KOPT-K1 (cell line): ENCODE measurements around the gene MKI67.
"Not testable (repeated sequence)": the region's sequence is repeated elsewhere in the genome, so short reads cannot be mapped to it uniquely, and the experiment has no call there.

Experiments used
- H3K27ac ChIP-seq: fragments of 200-600 bp; sonication (generic); 2 replicates; pipeline ENCODE4 v1.5.1; 2016; ENCODE audit warnings: antibody characterized with exemption, mild to moderate bottlenecking, low read depth, low read length; ENCODE audit not compliant: poor library complexity, severe bottlenecking
- H3K36me3 ChIP-seq: fragments of 200-600 bp; sonication (generic); 2 replicates; pipeline ENCODE4 v1.5.1; 2017; ENCODE audit warnings: antibody characterized with exemption, mild to moderate bottlenecking, low read length, moderate library complexity; ENCODE audit not compliant: insufficient read depth
- H3K9me3 ChIP-seq: fragments of 200-600 bp; sonication (generic); 2 replicates; pipeline ENCODE4 v1.5.1; 2017; ENCODE audit warnings: antibody characterized with exemption, low read length, mild to moderate bottlenecking; ENCODE audit not compliant: insufficient read depth, poor library complexity, severe bottlenecking

MKI67 gene

GRCh38 chr10:128125944-128126764 is at the start of gene MKI67:
Gene MKI67, minus strand, starts transcription at chr10:128126423. Its CDS starts 756 bp downstream, at chr10:128125667.
- H3K9me3 ChIP-seq = no peaks in the 10 kb centered on the region
- H3K27ac ChIP-seq = peak within 1 kb of the TSS; percentile 99
- H3K36me3 ChIP-seq = peaks cover 39% of the 10 kb centered on the region

GRCh38 chr10:128174581-128175559 is 48.6 kb upstream of the MKI67 start:
- no peaks in the 10 kb centered on the region for H3K36me3 ChIP-seq
- H3K27ac ChIP-seq = no peak overlapping the region
- peaks cover 24% of the 10 kb centered on the region for H3K9me3 ChIP-seq

- H3K9me3 ChIP-seq = peaks cover 24% of the 10 kb centered on the region
Observed at GRCh38 chr10:128173386-128173785, 47.2 kb upstream of the MKI67 start.

GRCh38 chr10:128172756-128173155 is 46.5 kb upstream of the MKI67 start:
- H3K27ac ChIP-seq = no peak overlapping the region

More at GRCh38 chr10:128173386-128173785, 47.2 kb upstream of the MKI67 start:
- no peaks in the 10 kb centered on the region for H3K36me3 ChIP-seq
- no peak overlapping the region for H3K27ac ChIP-seq

GRCh38 chr10:128169811-128170379 is 43.7 kb upstream of the MKI67 start:
- peaks cover 21% of the 10 kb centered on the region for H3K9me3 ChIP-seq
- H3K27ac ChIP-seq = no peak overlapping the region
- no peaks in the 10 kb centered on the region for H3K36me3 ChIP-seq

More at GRCh38 chr10:128172756-128173155, 46.5 kb upstream of the MKI67 start:
- H3K36me3 ChIP-seq = no peaks in the 10 kb centered on the region
- H3K9me3 ChIP-seq = peaks cover 24% of the 10 kb centered on the region

- no peaks in the 10 kb centered on the region for H3K36me3 ChIP-seq
- no peak overlapping the region for H3K27ac ChIP-seq
- H3K9me3 ChIP-seq = peaks cover 5% of the 10 kb centered on the region
Observed at GRCh38 chr10:128167926-128168520, 41.8 kb upstream of the MKI67 start.

GRCh38 chr10:128167123-128167522 is 40.9 kb upstream of the MKI67 start:
- not testable (repeated sequence) for H3K27ac ChIP-seq, H3K36me3 ChIP-seq, H3K9me3 ChIP-seq

- Histone ChIP-seq H3K9me3 (no peaks in the 10 kb centered on the region), H3K36me3 (no peaks in the 10 kb centered on the region), H3K27ac (no peak overlapping the region)
Observed at GRCh38 chr10:128166151-128166550, 39.9 kb upstream of the MKI67 start.

- Histone ChIP-seq H3K36me3 (no peaks in the 10 kb centered on the region), H3K9me3 (no peaks in the 10 kb centered on the region), H3K27ac (no peak overlapping the region)
Observed at GRCh38 chr10:128165536-128165935, 39.3 kb upstream of the MKI67 start.

- no peaks in the 10 kb centered on the region for H3K36me3 ChIP-seq
- no peak overlapping the region for H3K27ac ChIP-seq
Observed at GRCh38 chr10:128163701-128164100, 37.5 kb upstream of the MKI67 start.

GRCh38 chr10:128161031-128161430 is 34.8 kb upstream of the MKI67 start:
- Histone ChIP-seq H3K27ac (no peak overlapping the region), H3K36me3 (no peaks in the 10 kb centered on the region), H3K9me3 (no peaks in the 10 kb centered on the region)

More at GRCh38 chr10:128163701-128164100, 37.5 kb upstream of the MKI67 start:
- no peaks in the 10 kb centered on the region for H3K9me3 ChIP-seq

GRCh38 chr10:128160297-128160711 is 34.1 kb upstream of the MKI67 start:
- H3K27ac ChIP-seq = no peak overlapping the region
- no peaks in the 10 kb centered on the region for H3K36me3 ChIP-seq
- H3K9me3 ChIP-seq = no peaks in the 10 kb centered on the region

- no peaks in the 10 kb centered on the region for H3K36me3 ChIP-seq
Observed at GRCh38 chr10:128158021-128158795, 32.0 kb upstream of the MKI67 start.

More at GRCh38 chr10:128158021-128158795, 32.0 kb upstream of the MKI67 start:
- no peak overlapping the region for H3K27ac ChIP-seq
- H3K9me3 ChIP-seq = no peaks in the 10 kb centered on the region
